NCI-H1694 (cell line): ENCODE data around the gene CNTNAP5.

Source experiments
- DNase-seq: peaks from one replicate; lab custom pipeline; 2025; lab: John Stamatoyannopoulos, UW

CNTNAP5 gene

GRCh38 chr2:124025171-124025580 lies at the start of gene CNTNAP5:
CNTNAP5 (plus strand) TSS chr2:124025287; CDS start chr2:124025651, 364 bp downstream.
- DNase-seq, result peak; percentile 52

- no peak for DNase-seq
Observed at GRCh38 chr2:123976054-123976648, 48.9 kb upstream of the CNTNAP5 start.

- DNase-seq, result peak; percentile 15
Observed at GRCh38 chr2:123993728-123994323, 31.3 kb upstream of the CNTNAP5 start.

GRCh38 chr2:123999681-124000080 lies 25.4 kb upstream of the CNTNAP5 start:
- DNase-seq, result no peak

- peak; percentile 94 for DNase-seq
Observed at GRCh38 chr2:124001696-124002430, 23.2 kb upstream of the CNTNAP5 start.

- DNase-seq, result peak; percentile 37
Observed at GRCh38 chr2:124018890-124019289, 6.2 kb upstream of the CNTNAP5 start.

- peak; percentile 52 for DNase-seq
Observed at GRCh38 chr2:124024561-124025170, 421 bp upstream of the CNTNAP5 start.

- no peak for DNase-seq
Observed at GRCh38 chr2:124025891-124026434, 876 bp downstream of the CNTNAP5 start.

- DNase-seq, result no peak
Observed at GRCh38 chr2:124026503-124026902, 1.4 kb downstream of the CNTNAP5 start.

GRCh38 chr2:124027182-124027581 lies 2.1 kb downstream of the CNTNAP5 start:
- peak; percentile 81 for DNase-seq

GRCh38 chr2:124032799-124033198 lies 7.7 kb downstream of the CNTNAP5 start:
- DNase-seq, result no peak

GRCh38 chr2:124034265-124034664 lies 9.2 kb downstream of the CNTNAP5 start:
- no peak for DNase-seq

- no peak for DNase-seq
Observed at GRCh38 chr2:124035001-124035400, 9.9 kb downstream of the CNTNAP5 start.

GRCh38 chr2:124039032-124039431 lies 13.9 kb downstream of the CNTNAP5 start:
- DNase-seq, result no peak

- no peak for DNase-seq
Observed at GRCh38 chr2:124039762-124040291, 14.7 kb downstream of the CNTNAP5 start.

GRCh38 chr2:124045894-124046293 lies 20.8 kb downstream of the CNTNAP5 start:
- DNase-seq, result no peak

- no peak for DNase-seq
Observed at GRCh38 chr2:124046332-124046731, 21.2 kb downstream of the CNTNAP5 start.

- DNase-seq, result no peak
Observed at GRCh38 chr2:124048102-124048501, 23.0 kb downstream of the CNTNAP5 start.

GRCh38 chr2:124048664-124049063 lies 23.6 kb downstream of the CNTNAP5 start:
- no peak for DNase-seq

GRCh38 chr2:124049136-124049535 lies 24.0 kb downstream of the CNTNAP5 start:
- no peak for DNase-seq

- no peak for DNase-seq
Observed at GRCh38 chr2:124050833-124051497, 25.9 kb downstream of the CNTNAP5 start.

- no peak for DNase-seq
Observed at GRCh38 chr2:124053796-124054195, 28.7 kb downstream of the CNTNAP5 start.
